GM21619 (cell line): ENCODE data around the gene WWOX.

Source experiments
- ATAC-seq: cut with Tn5 transposase; IDR thresholded peaks from one replicate; pipeline ENCODE4 v1.9.1; 2021; ENCODE audit not compliant: unreplicated experiment

WWOX gene

DNA sequence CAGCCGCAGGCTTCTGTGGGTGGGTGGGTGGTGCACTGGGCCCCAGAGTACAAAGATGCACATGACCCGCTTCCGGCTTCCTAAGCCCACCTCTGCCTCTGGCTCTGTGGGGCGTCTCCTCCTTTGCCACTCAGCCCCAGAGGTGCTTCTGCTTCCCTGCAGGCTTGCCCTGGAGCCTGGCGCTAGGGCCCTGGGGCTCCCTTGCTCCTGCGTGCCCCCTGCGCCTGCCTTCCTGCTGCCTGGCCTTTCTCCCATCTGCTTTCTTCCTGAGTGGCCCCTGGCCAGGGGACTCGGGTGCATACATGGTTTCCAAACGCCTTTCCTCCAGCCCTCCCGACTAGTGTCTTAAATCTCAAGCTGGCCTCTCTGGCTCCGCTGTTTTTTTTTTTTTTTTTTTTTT lies 3.4 kb downstream of the WWOX start:
- ATAC-seq, result no peak

DNA sequence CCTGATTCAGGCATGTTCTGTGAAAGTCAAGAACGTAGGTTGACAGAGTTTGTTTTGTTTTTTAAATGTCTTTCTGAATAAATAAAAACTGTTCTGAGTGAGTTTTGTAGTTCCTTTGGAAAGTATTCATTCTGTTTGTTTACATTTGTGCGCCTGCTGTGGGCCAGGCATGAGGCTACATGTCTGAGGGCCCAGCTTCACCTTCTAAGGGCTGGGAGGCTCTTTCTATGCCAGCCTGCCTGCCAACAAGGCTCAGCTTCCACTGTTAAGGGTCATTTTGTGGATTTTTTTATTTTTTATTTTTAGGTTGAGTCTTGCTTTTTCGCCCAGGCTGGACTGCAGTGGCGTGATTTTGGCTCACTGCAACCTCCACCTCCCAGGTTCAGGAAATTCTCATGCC lies 6.1 kb downstream of the WWOX start:
- no peak for ATAC-seq

DNA sequence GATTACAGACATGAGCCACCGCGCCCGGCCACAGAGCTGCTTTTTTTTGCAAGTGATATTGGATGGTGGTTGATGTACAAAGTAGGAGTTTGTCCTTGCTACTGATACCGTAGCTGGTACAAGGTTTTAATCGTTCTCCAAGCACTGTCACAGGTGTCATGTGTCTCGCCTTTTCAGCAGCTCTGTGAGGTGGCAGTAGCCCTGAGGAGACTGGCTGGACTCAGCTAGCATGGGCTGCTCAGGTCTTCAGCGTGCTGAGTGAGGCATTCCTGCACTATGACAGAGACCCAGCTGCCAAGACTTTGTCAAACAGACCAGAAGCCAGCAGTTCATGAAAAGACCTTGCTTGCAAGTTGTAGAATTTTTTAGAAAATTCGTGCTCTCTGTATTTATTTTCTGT lies 7.2 kb downstream of the WWOX start:
- no peak for ATAC-seq

DNA sequence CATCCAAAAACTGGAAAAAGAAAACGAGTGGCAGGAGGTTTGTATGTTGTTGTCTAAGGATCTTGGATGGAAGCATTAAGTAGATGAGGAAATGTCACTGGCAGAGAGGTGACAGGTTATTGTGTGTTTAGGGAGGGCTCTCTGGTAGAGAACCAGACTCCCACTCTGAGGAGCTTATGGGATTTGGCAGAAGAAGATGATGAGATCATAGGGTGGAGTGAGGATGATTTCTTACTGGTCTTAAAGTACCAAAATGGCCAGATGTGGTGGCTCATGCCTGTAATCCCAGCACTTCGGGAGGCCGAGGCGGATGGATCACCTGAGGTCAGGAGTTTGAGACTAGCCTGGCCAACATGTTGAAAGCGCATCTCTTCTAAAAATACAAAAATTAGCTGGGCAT lies 9.0 kb downstream of the WWOX start:
- ATAC-seq, result no peak

DNA sequence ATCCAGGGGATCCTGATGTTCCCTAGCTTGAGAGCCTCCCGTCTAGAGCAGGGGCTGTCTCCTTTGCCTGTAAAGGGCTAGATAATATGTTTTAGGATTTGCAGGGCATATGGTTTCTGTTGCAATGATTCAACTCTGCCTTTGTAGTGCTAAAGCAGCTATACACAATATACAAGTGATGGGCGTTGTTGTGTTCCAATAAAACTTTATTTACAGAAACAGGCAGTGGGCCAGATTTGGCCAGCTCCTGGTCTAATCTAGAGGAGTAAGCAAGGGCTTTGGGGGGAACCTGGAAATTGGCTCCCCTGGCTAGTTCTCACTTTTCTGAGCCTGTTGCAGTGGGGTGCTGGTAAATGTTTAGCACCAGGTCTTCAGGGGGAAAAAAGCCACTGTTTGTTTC lies 13.8 kb downstream of the WWOX start:
- ATAC-seq, result no peak

DNA sequence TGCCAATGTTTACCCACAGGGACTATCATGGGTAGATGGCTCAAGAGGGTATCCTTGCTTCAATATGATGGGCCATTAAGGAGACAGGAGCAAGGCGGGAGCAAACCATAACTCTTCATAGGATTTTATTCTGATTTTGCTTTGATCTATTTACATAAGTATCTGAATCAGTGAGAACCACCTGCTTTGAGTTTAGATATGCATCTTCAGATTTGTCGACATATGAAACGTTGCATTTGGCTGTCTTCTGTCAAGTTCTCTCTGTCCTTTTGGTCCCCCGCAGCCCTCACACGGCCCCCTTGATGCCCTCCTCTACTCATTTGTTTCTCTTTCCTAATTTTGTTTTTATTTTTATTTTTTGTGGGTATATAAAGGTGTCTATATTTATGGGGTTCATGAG lies 16.2 kb downstream of the WWOX start:
- no peak for ATAC-seq

DNA sequence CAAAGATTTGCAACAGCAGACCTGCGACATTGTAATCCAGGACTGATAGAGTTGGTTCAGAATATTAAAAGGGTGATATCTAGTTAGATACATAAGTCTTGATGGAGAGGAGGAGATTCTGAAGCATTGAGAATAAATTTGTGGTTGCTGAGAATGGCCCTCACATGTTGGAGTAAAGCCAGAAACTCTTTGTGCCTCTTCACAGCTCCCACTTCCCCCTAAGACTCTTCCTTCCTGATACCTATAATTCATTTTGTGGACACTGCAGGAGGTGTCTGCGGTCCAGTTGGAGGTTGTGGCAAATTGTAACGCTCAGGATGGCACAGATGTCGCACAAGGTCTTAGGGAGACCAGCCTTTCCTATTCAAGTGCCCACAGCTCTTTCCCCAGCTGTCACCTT lies 17.5 kb downstream of the WWOX start:
- ATAC-seq, result no peak

DNA sequence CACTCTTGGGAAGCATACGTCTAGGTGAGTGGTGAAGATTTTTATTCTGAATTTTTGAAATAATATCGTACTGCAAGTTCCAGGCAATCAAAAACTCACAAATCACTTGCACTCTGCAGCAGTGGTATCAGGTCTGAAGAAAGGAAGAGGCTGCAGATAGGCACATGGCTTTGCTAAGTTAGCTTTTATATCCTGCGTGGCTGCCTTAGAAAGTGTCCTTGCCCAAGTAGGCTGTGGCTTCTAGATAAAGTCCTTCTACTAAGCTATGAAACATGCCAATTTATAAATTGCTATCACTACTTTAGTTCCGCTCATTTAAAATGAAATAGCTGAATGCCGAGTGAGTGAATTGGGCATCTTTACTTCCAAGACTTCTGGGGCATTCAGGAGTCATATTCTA lies 17.9 kb downstream of the WWOX start:
- ATAC-seq, result no peak

DNA sequence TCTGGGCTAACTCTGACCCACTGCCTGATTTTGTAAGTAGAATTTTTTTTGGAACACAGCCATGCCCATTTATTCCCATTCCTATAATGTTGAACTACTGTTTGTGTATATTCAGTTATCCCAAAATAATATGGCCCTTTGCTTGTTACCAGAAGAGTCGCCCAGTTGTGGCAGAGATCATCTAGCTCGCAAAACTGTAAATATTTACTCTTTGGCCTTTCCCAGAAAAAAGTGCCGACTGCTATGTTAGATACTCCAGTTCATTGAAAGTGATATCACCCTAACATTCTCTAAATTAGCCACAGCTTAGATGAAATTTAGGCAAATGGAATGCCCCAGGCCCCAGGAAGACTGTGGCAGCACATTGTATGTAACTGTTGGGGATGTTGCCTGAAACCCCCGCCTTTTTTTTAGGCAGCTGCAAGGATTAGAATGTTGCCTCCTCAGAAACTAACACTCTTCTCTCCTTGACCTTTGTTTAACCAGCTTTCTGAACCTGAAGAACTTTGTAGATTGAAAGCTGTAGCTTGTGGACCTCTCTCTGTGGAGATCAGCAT lies 19.1 kb downstream of the WWOX start:
- ATAC-seq, result no peak

DNA sequence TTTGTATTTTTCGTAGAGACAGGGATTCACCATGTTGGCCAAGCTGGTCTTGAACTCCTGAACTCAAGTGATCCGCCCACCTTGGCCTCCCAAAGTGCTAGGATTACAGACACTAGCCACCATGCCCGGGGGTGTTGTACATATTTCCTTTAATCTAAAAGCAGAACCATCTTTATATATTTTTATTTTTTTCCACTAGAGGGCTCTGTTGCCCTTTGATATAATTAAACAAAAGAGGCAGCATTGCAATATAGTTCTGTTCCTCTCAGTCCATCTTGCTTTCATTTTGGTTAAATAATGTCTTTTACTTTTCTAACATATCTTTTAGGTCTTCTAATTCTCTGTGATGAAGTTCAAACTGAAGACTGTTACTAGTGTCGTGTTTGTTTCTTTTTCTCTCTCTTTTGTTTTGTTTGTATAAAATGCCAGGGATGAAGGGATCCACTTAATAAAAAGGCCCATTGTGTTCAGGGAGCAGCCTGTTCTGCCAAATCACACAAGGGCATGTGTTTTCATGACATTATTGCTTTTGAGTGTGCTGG lies 23.4 kb downstream of the WWOX start:
- ATAC-seq, result peak; percentile 87

DNA sequence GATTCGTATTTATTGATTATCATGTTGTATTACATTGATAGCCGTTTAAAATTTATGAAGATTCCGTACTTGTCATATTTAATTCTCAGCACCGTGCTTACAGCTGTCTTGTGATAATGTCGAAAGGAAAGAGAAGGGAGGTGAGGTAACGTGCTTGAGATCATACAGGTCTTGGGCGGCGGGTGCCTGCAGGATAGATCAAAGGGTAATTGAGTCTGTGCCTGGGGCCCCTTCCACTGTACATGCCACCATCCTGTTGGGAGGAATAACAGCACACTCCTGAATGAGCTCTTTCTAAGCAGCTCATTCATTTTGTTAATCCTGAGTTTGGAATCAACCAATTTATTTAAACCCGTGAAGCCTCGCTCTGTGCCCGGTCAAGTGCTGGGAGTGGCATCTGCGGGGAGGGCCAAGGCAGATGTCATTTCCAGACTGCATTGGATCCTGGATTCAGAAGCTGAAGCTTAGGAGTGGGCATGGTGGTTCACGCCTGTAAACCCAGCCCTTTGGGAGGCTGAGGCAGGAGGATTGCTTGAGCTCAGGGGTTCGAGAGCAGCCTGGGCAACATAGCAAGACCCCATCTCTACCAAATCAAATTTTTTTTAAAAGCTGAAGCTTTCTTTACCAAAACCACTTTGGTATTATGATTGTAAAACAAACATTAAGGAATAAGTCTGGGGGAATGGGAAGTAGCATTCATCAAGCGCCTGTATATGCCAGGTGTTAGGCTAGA lies 25.8 kb downstream of the WWOX start:
- no peak for ATAC-seq

DNA sequence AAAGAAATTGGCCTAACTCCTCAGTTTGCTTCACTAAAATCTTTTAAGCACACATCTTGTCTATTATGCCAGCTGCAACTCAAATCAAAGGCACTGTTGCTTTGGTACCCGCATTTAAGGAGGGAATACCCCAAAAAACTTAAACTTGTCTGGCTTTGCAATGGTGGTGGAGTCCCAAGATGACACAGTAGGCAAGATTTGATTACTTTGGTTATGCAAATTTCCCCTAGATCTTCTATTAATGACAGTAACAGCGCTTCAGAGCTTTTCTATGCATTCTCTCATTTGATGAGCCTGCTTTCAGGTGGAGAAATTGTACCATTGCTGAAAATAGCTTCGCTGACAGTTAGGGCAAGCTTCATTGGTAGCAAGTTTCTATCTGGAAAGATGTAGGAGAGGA lies 27.2 kb downstream of the WWOX start:
- no peak for ATAC-seq

DNA sequence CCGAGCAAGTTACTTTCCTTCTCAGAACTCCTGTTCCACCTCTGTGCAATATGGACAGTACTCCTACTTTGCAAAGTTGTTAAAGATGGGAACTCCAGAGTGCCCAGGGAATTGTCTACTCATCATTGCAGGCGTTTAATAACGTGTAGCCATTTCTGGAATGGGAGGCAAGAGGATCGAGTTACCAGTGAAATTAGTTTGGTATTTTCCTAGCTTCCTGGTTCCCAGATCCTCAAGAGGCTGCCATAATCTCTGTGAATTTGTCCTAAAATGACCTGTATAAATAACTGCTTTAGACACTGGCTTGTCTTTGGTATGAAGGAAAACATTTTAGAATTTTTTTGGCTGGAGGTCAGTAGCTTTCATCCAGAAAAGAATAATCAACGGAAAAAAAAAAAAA lies 27.7 kb downstream of the WWOX start:
- no peak for ATAC-seq

DNA sequence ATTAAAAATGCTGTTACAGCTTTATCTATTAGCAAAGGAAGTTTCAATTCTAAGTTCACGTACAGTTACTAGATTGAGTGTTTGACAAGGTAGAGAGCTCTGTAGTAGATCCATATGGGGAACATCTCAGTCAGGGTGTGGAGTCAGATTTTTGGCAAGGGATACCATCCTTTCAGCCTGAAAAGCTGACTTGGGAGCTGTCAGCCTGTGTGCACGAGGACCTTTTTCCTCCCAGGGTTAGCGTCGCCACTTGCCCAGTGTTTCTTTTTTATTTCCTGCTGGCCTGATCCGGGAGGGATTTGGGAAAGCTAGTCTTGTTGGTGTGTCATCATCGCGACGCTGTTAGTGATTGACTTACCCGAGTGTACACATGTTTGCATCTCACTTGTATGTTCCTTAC lies 29.5 kb downstream of the WWOX start:
- ATAC-seq, result no peak

DNA sequence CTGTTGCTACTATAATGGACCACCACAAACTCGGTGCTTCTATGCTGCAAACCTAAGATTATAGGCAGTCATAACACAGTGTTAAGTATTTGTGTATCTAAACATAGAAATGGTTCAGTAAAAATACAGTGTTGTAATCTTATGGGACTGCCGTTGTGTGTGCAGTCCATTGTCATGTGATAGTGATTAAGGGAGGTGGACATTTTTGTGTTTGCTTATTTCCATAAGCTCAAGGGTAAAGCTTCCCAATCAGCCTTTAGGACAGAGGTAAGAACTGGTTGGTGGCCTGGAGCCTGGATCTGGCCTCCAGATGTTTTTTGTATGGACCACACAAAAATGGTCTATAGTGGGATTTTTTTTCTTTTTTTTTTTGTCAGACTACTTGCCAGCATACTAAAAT lies 29.9 kb downstream of the WWOX start:
- ATAC-seq, result no peak

DNA sequence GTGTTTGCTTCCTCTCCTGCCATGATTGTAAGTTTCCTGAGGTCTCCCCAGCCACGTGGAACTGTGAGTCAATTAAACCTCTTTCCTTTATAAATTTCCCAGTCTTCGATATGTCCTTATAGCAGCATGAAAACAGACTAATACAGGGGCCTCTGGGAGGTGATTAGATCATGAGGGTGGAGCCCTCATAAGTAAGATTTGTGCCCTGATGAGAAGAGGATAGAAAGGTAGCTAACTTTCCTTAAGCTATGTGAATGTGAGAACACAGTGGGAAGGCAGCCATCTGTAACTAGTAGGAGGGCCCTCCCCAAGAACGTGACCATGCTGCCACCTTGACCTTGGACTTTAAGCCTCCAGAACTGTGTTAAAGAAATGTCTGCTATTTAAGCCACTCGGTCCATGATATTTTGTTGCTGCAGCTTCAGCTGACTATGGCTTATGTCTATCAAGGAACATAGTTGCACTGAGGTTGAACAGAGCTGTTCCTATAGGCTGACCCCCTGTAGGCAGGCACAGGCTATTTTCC lies 30.7 kb downstream of the WWOX start:
- ATAC-seq, result no peak

DNA sequence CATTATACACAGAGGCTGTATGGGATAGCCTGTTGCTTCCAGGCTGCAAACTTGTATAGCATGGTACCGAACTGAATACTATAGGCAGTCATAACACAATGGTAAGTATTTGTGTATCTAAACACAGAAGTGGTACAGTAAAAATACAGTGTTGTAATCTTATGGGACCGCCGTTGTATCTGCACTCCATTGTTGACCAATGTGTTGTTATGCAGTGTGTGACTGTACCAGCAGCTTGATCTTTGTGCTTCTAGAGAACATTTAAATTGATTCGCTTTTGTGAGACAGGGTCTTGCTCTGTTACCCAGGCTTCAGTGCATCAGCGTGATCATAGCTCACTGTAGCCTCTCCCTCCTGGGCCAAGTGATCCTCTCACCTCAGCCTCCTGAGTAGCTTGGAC lies 31.5 kb downstream of the WWOX start:
- ATAC-seq, result no peak

DNA sequence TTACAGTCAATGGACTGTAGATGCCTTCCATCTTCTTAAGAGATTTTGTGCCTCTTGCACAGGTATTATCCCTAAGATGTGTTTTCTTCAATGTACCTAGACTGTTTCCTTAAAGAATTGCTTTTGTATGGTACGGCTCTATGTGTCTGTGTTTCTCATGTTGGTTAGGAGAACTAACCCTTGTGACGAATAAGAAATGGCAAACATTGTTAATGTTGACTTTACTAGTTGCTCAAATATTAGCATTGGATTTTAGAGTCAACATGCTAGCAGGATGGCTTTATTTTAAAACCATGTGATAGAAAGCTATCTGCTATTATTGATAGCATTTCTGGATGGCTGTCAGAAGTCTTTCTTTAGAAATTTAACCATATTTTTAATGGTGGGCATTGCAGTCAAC lies 34.5 kb downstream of the WWOX start:
- ATAC-seq, result no peak

DNA sequence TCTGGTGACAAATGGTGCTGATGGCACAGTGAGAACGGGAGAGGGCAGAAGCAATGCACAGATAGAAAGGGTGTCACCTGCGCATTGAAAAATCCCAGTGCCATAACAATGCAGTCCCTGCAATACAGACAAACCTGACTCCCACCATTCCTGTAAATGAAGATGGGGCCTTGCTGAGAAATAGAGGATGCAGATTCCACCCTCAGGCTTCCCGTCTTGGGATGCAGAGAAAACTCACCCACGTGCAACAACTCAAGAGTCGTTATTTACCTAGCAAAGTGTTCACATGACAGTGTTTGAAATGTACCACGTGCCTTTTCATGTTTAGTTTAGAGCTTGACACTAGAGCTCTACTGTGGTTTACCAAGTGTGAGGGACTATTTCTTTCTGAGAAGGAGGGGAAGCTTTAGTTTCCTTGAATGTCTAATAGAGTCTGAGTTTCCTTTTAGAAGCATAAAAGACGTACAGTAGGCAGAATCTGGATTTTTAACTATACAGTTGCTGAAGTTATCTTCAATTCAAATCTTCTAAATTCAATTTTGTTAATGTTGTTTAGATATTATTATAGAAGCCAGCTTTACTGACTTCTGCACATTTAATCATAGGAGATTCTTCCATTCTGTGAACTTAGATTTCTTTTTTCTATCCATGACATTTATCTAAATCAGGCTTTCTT lies 35.6 kb downstream of the WWOX start:
- no peak for ATAC-seq

DNA sequence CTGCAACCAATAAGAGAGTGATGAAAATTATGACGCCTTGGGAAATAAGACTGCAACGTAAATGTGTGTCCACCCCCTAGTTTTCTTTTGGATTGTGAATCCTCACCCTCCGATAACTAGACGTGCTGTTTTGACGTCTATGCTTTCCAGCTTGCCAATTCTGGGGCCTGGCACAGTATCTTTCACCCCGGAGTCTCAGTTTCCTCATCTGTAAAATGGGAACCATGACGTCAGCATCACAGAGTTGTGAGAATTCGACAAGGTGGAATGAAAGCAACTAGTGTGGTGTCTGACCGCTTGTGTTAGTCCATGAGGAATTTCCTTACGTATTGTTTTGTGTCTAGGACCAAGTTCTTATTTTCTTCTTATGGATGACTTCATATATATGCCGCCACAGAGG lies 37.7 kb downstream of the WWOX start:
- no peak for ATAC-seq

DNA sequence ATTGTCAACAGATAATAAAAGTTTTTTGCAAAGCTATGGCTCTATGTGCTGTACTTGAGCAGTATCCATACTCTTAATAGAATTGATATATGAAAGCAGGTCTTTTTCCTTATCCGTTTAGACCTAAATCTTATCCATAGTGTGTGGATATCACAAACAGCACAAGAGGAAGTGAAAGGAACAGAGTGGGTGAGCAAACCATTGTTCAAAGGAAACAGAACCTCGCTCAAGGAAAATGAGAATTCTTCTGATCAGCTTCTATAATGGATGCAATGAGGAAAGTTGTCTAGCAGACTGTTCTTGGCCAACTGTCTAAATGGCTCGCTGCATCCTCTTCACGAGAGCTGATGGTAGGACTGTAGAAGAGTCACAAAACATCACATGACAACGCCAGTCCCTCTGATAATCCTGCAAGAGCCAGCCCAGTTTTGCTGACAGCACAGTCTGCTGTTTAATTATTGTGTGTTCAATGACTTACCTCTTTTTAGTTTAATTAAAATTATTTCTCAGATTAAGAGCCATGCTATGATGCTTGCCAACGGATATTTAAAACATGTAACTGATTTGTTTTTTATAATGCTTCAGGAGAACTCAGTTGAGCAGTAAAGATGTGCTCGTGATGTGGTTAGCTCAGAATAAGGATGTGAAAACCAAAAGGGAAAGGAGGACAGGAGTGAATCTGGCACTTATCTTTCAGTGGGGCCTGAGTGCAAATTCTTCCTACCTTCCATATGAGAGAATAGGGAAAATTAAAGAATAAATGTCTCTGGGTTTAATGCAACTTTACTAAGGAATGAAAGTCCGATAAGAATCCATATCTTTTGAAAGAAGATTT lies 38.5 kb downstream of the WWOX start:
- no peak for ATAC-seq
